Measurements from ENCODE around the gene RASSF5. TPM values are rescaled to one million over a fixed set of nuclear protein-coding genes. Genes with fewer than 3 reads are reported as not detected.

Gene RASSF5
- total and polyA plus RNA-seq, 2 experiments from 2014 or later = 0.48 to 4.4 TPM

DNA sequence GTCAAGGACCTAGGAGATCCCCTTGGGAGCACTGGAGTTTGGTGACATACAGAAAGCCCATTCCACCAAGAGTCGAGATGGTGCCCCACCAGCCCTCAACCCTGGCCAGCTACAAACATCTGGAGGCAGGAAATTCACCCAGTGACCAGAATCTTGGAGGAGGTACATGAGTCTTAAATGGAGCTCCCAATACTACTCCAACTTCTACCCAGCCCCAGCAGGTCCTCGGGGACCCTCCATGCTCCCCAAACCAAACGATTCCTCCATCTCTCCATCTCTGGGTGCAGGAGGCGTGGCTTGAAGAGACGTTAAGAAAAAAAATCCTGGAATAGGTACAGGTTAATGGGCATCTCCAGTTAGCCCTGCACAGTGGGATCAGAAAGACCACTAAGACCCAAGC, 5.5 kb upstream of the RASSF5 start (continued):
- TF ChIP-seq, protein P1, sequence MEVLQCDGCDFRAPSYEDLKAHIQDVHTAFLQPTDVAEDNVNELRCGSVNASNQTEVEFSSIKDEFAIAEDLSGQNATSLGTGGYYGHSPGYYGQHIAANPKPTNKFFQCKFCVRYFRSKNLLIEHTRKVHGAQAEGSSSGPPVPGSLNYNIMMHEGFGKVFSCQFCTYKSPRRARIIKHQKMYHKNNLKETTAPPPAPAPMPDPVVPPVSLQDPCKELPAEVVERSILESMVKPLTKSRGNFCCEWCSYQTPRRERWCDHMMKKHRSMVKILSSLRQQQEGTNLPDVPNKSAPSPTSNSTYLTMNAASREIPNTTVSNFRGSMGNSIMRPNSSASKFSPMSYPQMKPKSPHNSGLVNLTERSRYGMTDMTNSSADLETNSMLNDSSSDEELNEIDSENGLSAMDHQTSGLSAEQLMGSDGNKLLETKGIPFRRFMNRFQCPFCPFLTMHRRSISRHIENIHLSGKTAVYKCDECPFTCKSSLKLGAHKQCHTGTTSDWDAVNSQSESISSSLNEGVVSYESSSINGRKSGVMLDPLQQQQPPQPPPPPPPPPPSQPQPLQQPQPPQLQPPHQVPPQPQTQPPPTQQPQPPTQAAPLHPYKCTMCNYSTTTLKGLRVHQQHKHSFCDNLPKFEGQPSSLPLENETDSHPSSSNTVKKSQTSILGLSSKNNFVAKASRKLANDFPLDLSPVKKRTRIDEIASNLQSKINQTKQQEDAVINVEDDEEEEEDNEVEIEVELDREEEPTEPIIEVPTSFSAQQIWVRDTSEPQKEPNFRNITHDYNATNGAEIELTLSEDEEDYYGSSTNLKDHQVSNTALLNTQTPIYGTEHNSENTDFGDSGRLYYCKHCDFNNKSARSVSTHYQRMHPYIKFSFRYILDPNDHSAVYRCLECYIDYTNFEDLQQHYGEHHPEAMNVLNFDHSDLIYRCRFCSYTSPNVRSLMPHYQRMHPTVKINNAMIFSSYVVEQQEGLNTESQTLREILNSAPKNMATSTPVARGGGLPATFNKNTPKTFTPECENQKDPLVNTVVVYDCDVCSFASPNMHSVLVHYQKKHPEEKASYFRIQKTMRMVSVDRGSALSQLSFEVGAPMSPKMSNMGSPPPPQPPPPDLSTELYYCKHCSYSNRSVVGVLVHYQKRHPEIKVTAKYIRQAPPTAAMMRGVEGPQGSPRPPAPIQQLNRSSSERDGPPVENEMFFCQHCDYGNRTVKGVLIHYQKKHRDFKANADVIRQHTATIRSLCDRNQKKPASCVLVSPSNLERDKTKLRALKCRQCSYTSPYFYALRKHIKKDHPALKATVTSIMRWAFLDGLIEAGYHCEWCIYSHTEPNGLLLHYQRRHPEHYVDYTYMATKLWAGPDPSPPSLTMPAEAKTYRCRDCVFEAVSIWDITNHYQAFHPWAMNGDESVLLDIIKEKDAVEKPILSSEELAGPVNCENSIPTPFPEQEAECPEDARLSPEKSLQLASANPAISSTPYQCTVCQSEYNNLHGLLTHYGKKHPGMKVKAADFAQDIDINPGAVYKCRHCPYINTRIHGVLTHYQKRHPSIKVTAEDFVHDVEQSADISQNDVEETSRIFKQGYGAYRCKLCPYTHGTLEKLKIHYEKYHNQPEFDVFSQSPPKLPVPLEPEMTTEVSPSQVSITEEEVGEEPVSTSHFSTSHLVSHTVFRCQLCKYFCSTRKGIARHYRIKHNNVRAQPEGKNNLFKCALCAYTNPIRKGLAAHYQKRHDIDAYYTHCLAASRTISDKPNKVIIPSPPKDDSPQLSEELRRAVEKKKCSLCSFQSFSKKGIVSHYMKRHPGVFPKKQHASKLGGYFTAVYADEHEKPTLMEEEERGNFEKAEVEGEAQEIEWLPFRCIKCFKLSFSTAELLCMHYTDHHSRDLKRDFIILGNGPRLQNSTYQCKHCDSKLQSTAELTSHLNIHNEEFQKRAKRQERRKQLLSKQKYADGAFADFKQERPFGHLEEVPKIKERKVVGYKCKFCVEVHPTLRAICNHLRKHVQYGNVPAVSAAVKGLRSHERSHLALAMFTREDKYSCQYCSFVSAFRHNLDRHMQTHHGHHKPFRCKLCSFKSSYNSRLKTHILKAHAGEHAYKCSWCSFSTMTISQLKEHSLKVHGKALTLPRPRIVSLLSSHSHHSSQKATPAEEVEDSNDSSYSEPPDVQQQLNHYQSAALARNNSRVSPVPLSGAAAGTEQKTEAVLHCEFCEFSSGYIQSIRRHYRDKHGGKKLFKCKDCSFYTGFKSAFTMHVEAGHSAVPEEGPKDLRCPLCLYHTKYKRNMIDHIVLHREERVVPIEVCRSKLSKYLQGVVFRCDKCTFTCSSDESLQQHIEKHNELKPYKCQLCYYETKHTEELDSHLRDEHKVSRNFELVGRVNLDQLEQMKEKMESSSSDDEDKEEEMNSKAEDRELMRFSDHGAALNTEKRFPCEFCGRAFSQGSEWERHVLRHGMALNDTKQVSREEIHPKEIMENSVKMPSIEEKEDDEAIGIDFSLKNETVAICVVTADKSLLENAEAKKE (CRISPR knock-in tag; IDR thresholded peaks at IDR 0.05) = no peak
- TF ChIP-seq CREB1 (CRISPR knock-in tag; IDR thresholded peaks at IDR 0.05; ENCODE audit: low read depth) = no peak
- TF ChIP-seq ZNF114 (CRISPR knock-in tag; IDR thresholded peaks at IDR 0.05) = no peak
- TF ChIP-seq STAT1 (IDR thresholded peaks at IDR 0.05; ENCODE audit: unreplicated experiment) = no peak

DNA sequence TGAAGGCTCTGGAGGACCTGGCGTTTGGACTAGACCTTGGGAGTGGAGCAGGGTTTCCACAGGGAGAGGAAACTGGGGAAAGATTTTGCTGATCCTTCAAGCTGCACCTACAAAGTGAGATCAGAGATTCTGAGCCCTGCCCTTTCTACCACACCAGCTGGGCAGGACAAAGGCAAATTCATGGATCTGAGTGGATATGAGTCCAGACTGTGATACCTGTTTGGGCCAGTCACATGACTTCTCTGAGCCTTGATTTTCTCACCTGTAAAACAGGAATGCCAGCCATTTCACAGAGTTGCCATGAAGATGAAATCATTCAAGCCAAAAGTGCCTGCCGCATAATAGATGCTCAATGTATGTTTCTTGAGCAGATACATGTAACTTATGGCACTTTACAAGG, 4.9 kb upstream of the RASSF5 start:
- H3K36me3 Mint-ChIP-seq (ENCODE audit: low read depth) = no peaks in the 10 kb centered on the region; the same call in 2 of the 3 replicates
- Histone ChIP-seq H2AFZ (no peak overlapping the region), H3K4me1 (ENCODE audit: insufficient read depth) (peaks cover 9% of the 10 kb centered on the region; the same call in 1 of the 2 replicates), H4K20me1 (replicated peaks; ENCODE audit: insufficient read depth) (no peaks in the 10 kb centered on the region), H3K4me3 (no peak overlapping the region), H3K27me3 (ENCODE audit: insufficient read depth) (peaks cover 39% of the 10 kb centered on the region), H3K79me2 (replicated peaks; ENCODE audit: insufficient read depth) (no peaks in the 10 kb centered on the region), H3F3A (replicated peaks; ENCODE audit: low read depth) (no peaks in the 10 kb centered on the region), H3K9me2 (ENCODE audit: insufficient read depth) (peaks cover 2% of the 10 kb centered on the region; the same call in 1 of the 2 replicates), H3K4me2 (no peak overlapping the region), H3K27ac (ENCODE audit: low read depth) (no peak overlapping the region), H3K36me3 (ENCODE audit: insufficient read depth) (no peaks in the 10 kb centered on the region)
- no peak for ATAC-seq
- no peak overlapping the region for H3K27ac Mint-ChIP-seq
- no peaks in the 10 kb centered on the region for H3K9me3 Mint-ChIP-seq
- peaks cover 23% of the 10 kb centered on the region for H3K27me3 Mint-ChIP-seq (ENCODE audit: insufficient read depth, low read depth, poor library complexity)
- no peak for DNase-seq (ENCODE audit: low spot score)
- peaks cover 19% of the 10 kb centered on the region for H3K4me1 Mint-ChIP-seq
- no peak overlapping the region for H3K4me3 Mint-ChIP-seq
- TF ChIP-seq ZNF331 (CRISPR knock-in tag; IDR thresholded peaks at IDR 0.05; ENCODE audit: low read depth) = no peak
- TF ChIP-seq REST (IDR thresholded peaks at IDR 0.05; ENCODE audit: unreplicated experiment) = no peak
- TF ChIP-seq NANOG (IDR thresholded peaks at IDR 0.05; ENCODE audit: borderline replicate concordance) = no peak
